CMK (cell line): ENCODE results near the gene PRLH.

Source experiments
- DNase-seq: peaks from one replicate; pipeline ENCODE4 v3.0.0-alpha.2; 2010; ENCODE audit warnings: low read depth

PRLH gene

GRCh38 chr2:237566401-237567235, at the start of gene PRLH:
PRLH (plus strand) TSS chr2:237566574; CDS start chr2:237566574, 0 bp downstream.
- no peak for DNase-seq

- no peak for DNase-seq
Measured at GRCh38 chr2:237517163-237517562, 49.2 kb upstream of the PRLH start.

- no peak for DNase-seq
Measured at GRCh38 chr2:237517990-237518389, 48.4 kb upstream of the PRLH start.

- no peak for DNase-seq
Measured at GRCh38 chr2:237519506-237520245, 46.7 kb upstream of the PRLH start.

GRCh38 chr2:237520290-237520689, 46.1 kb upstream of the PRLH start:
- DNase-seq = no peak

- DNase-seq = no peak
Measured at GRCh38 chr2:237524631-237525030, 41.7 kb upstream of the PRLH start.

- DNase-seq = no peak
Measured at GRCh38 chr2:237525559-237526157, 40.7 kb upstream of the PRLH start.

- DNase-seq = no peak
Measured at GRCh38 chr2:237527233-237527632, 39.1 kb upstream of the PRLH start.

- no peak for DNase-seq
Measured at GRCh38 chr2:237527766-237528165, 38.6 kb upstream of the PRLH start.

GRCh38 chr2:237529452-237530402, 36.6 kb upstream of the PRLH start:
- DNase-seq = no peak

- no peak for DNase-seq
Measured at GRCh38 chr2:237530472-237531433, 35.6 kb upstream of the PRLH start.

GRCh38 chr2:237532160-237532559, 34.2 kb upstream of the PRLH start:
- no peak for DNase-seq

- no peak for DNase-seq
Measured at GRCh38 chr2:237533668-237534161, 32.7 kb upstream of the PRLH start.

GRCh38 chr2:237534380-237534779, 32.0 kb upstream of the PRLH start:
- no peak for DNase-seq

GRCh38 chr2:237535385-237536082, 30.8 kb upstream of the PRLH start:
- no peak for DNase-seq

GRCh38 chr2:237536083-237536415, 30.3 kb upstream of the PRLH start:
- DNase-seq = no peak

- no peak for DNase-seq
Measured at GRCh38 chr2:237536617-237537016, 29.8 kb upstream of the PRLH start.

- DNase-seq = no peak
Measured at GRCh38 chr2:237538001-237538720, 28.2 kb upstream of the PRLH start.

- DNase-seq = no peak
Measured at GRCh38 chr2:237538901-237539300, 27.5 kb upstream of the PRLH start.
